GM12873 (cell line): ENCODE results near the gene INSM1.
A peak's percentile ranks its signal among the peaks of the same experiment; 100 is the strongest.

Source experiments
- TF ChIP-seq, protein P1 (sequence below): IDR thresholded peaks from 2 replicates; pipeline ENCODE4 v1.5.1; 2012; ENCODE audit warnings: low read depth, mild to moderate bottlenecking, moderate library complexity, low read length, control low read depth; ENCODE audit not compliant: insufficient read depth; ENCODE audit errors: missing control alignments

Gene INSM1

GRCh38 chr20:20331156-20331555 lies 36.7 kb upstream of the INSM1 start:
- TF ChIP-seq, protein P1, sequence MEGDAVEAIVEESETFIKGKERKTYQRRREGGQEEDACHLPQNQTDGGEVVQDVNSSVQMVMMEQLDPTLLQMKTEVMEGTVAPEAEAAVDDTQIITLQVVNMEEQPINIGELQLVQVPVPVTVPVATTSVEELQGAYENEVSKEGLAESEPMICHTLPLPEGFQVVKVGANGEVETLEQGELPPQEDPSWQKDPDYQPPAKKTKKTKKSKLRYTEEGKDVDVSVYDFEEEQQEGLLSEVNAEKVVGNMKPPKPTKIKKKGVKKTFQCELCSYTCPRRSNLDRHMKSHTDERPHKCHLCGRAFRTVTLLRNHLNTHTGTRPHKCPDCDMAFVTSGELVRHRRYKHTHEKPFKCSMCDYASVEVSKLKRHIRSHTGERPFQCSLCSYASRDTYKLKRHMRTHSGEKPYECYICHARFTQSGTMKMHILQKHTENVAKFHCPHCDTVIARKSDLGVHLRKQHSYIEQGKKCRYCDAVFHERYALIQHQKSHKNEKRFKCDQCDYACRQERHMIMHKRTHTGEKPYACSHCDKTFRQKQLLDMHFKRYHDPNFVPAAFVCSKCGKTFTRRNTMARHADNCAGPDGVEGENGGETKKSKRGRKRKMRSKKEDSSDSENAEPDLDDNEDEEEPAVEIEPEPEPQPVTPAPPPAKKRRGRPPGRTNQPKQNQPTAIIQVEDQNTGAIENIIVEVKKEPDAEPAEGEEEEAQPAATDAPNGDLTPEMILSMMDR = no peak

DNA sequence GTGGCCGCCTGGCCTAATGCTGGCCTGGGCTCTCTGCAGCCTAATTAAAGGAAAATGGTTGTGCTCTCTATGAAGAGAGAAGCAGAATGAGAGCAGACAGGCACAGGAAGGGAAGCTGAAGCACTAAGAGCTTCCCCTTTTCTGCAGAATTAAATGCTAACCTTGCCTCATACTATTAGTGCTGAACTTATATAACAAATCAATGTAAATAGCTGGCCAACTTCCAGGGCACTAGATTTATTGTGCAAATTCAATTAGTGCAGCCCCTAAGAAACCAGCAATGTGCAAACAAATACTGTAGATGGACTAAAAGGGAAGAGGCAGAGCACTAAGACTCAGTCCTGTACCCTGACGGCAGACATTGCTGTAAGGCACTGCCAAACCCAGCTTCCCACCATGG lies 36.1 kb upstream of the INSM1 start:
- TF ChIP-seq, protein P1 = no peak

- TF ChIP-seq, protein P1 = peak; percentile 10
Measured at GRCh38 chr20:20333866-20334265, 34.0 kb upstream of the INSM1 start.

DNA sequence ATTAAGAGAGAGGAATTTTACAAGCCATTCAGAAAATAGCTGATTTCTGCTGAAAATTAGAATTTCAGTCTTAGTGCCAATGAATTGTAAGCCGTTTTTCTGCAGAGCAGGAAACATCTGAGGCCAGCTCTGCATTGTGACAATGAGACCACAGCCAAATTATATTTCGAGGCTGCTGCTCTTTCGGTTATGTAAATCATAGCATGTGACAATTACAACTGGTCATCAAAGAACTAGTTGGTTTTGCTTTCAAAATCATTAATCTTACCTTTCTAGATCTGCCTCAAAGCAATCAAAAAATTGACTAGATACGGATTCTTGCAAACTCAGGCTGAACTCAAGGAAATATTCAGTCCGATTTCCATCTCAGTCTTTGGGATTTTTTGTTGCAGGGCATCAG lies 33.4 kb upstream of the INSM1 start:
- TF ChIP-seq, protein P1 = no peak

DNA sequence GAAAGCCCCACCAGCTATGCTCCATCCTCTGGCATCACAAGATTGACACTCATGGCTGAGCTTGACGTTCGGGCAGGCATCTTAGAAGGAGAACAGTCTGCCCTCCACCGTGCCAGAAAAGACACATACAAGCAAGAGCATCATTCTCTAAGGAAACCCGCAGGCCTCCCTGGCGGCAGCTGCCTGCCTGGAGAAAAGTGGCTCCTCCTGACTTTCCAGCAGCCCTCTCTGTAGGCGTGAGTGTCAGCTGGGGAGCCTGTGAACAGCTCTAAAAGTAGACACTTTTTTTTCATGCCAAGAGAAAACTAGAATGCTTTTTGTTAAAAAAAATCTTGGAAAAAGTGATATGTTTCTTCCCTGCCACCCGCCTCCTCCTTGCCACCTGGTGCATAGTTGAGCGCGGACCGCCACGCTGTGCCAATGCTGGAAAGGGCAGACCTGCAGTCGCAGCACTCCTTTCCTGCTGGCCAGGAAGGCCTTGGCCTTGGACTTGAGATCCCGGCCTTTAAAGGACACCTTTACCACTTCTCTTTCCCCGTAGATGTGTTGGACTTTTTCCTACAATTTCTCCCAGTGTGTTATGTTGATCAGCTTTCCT lies 29.7 kb upstream of the INSM1 start:
- TF ChIP-seq, protein P1 = no peak

DNA sequence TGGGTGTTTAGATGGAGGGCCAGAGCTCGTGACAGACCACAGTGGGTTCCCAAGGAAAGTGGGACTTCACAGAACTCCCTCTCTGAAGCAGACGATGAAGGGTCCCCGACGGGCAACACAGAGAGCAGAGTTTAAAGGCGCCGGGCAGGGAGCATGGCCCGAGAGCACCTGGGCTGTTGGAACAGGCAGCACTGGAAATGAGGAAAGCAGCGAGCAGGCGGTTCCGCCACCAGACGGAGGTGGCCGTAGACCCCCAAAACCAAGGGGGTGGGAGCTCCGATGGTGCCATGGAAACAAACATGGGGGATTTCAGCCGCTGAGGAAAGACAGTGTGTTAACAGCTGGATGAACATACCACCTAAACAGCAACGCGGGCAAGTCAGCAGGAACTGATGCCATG lies 27.5 kb upstream of the INSM1 start:
- TF ChIP-seq, protein P1 = no peak

GRCh38 chr20:20341371-20341770 lies 26.5 kb upstream of the INSM1 start:
- TF ChIP-seq, protein P1 = no peak
